ENCODE measurements around the gene YPEL4.
A peak's percentile ranks its signal among the peaks of the same experiment; 100 is the strongest.
"Not testable (repeated sequence)": the region's sequence is repeated elsewhere in the genome, so short reads cannot be mapped to it uniquely, and the experiment has no call there.

YPEL4 gene, protein sequence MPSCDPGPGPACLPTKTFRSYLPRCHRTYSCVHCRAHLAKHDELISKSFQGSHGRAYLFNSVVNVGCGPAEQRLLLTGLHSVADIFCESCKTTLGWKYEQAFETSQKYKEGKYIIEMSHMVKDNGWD

GRCh38 chr11:57649826-57650738, at the start of gene YPEL4:
Gene YPEL4 (minus strand): TSS chr11:57649912. CDS start chr11:57647107, 2,805 bp downstream.
- Histone ChIP-seq H3K27me3 (ENCODE audit: insufficient read depth, insufficient read length) (no peaks in the 10 kb centered on the region), H3K4me1 (ENCODE audit: insufficient read depth, insufficient read length) (peaks cover 31% of the 10 kb centered on the region), H3K9me3 (ENCODE audit: insufficient read depth, low read length) (no peaks in the 10 kb centered on the region), H3K36me3 (ENCODE audit: insufficient read depth, insufficient read length, low read length) (peaks cover 18% of the 10 kb centered on the region), H3K9ac (ENCODE audit: insufficient read length, low read depth) (peak within 1 kb of the TSS; percentile 72), H3K4me3 (ENCODE audit: insufficient read length, low read depth) (peak within 1 kb of the TSS; percentile 18)
- TF ChIP-seq YY1 (IDR thresholded peaks at IDR 0.05; ENCODE audit: insufficient read depth, insufficient read length) (no peak), ZNF274 (IDR thresholded peaks at IDR 0.05; ENCODE audit: low read depth, low read length) (no peak), SUZ12 (IDR thresholded peaks at IDR 0.05; ENCODE audit: extremely low read depth, insufficient read depth, insufficient read length) (no peak)
- DNase-seq (ENCODE audit: low read depth, low spot score): peak; percentile 82

DNA sequence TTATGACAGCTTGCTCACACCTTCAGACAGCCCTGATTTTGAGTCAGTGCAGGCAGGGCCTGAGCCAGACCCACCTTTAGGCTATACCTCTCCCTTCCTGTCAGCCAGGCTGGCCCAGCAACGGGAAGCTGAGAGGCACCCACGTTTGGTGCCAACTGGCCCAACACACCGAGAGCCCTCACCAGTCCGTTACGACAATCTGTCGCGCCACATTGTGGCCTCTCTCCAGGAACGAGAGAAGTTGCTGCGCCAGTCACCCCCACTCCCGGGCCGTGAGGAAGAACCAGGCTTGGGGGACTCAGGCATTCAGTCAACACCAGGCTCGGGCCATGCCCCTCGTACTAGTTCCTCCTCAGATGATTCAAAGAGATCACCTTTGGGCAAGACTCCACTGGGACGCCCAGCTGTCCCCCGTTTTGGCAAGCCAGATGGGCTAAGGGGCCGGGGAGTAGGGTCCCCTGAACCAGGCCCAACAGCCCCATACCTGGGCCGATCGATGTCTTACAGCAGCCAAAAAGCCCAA, 49.2 kb upstream of the YPEL4 start:
- Histone ChIP-seq H3K4me1 (ENCODE audit: insufficient read depth, insufficient read length) (peaks cover 2% of the 10 kb centered on the region), H3K27me3 (ENCODE audit: insufficient read depth, insufficient read length) (no peaks in the 10 kb centered on the region), H3K4me3 (ENCODE audit: insufficient read length, low read depth) (no peak overlapping the region), H3K36me3 (ENCODE audit: insufficient read depth, insufficient read length, low read length) (peaks cover 80% of the 10 kb centered on the region), H3K9ac (ENCODE audit: insufficient read length, low read depth) (no peak overlapping the region), H3K9me3 (ENCODE audit: insufficient read depth, low read length) (no peaks in the 10 kb centered on the region)
- TF ChIP-seq SUZ12 (IDR thresholded peaks at IDR 0.05; ENCODE audit: extremely low read depth, insufficient read depth, insufficient read length): no peak
- no peak for TF ChIP-seq YY1 (IDR thresholded peaks at IDR 0.05; ENCODE audit: insufficient read depth, insufficient read length)
- no peak for TF ChIP-seq ZNF274 (IDR thresholded peaks at IDR 0.05; ENCODE audit: low read depth, low read length)
- no peak for DNase-seq (ENCODE audit: low read depth, low spot score)

DNA sequence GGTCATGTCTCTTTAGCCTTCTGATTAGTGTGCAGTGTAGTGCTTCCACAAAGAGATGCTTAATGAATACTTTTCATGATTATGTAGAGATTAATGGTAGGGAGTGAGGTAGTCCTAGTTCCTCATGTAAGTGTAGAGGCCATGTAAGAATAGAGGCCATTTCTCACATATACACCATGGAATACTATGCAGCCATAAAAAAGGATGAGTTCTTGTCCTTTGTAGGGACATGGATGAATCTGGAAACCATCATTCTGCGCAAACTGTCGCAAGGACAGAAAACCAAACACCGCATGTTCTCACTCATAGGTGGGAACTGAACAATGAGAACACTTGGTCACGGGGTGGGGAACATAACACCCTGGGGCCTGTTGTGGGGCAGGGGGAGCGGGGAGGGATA, 40.8 kb upstream of the YPEL4 start:
- not testable (repeated sequence) for H3K4me3 ChIP-seq (ENCODE audit: insufficient read length, low read depth); H3K4me1 ChIP-seq (ENCODE audit: insufficient read depth, insufficient read length); H3K9me3 ChIP-seq (ENCODE audit: insufficient read depth, low read length); H3K9ac ChIP-seq (ENCODE audit: insufficient read length, low read depth); DNase-seq (ENCODE audit: low read depth, low spot score); H3K27me3 ChIP-seq (ENCODE audit: insufficient read depth, insufficient read length)
- H3K36me3 ChIP-seq (ENCODE audit: insufficient read depth, insufficient read length, low read length): peaks cover 85% of the 10 kb centered on the region

- H3K36me3 ChIP-seq (ENCODE audit: insufficient read depth, insufficient read length, low read length): peaks cover 78% of the 10 kb centered on the region
Measured at GRCh38 chr11:57681168-57681567, 31.5 kb upstream of the YPEL4 start.

GRCh38 chr11:57680552-57680874, 30.8 kb upstream of the YPEL4 start:
- H3K9me3 ChIP-seq (ENCODE audit: insufficient read depth, low read length): no peaks in the 10 kb centered on the region
- no peaks in the 10 kb centered on the region for H3K4me1 ChIP-seq (ENCODE audit: insufficient read depth, insufficient read length)
- H3K36me3 ChIP-seq (ENCODE audit: insufficient read depth, insufficient read length, low read length): peaks cover 76% of the 10 kb centered on the region
- no peak overlapping the region for H3K4me3 ChIP-seq (ENCODE audit: insufficient read length, low read depth)
- no peaks in the 10 kb centered on the region for H3K27me3 ChIP-seq (ENCODE audit: insufficient read depth, insufficient read length)
- no peak for TF ChIP-seq ZNF274 (IDR thresholded peaks at IDR 0.05; ENCODE audit: low read depth, low read length)
- DNase-seq (ENCODE audit: low read depth, low spot score): no peak
- no peak overlapping the region for H3K9ac ChIP-seq (ENCODE audit: insufficient read length, low read depth)

More at GRCh38 chr11:57681168-57681567, 31.5 kb upstream of the YPEL4 start:
- no peaks in the 10 kb centered on the region for H3K4me1 ChIP-seq (ENCODE audit: insufficient read depth, insufficient read length)
- DNase-seq (ENCODE audit: low read depth, low spot score): no peak
- H3K9me3 ChIP-seq (ENCODE audit: insufficient read depth, low read length): no peaks in the 10 kb centered on the region
- no peaks in the 10 kb centered on the region for H3K27me3 ChIP-seq (ENCODE audit: insufficient read depth, insufficient read length)
- no peak overlapping the region for H3K9ac ChIP-seq (ENCODE audit: insufficient read length, low read depth)
- TF ChIP-seq SUZ12 (IDR thresholded peaks at IDR 0.05; ENCODE audit: extremely low read depth, insufficient read depth, insufficient read length): no peak
- no peak for TF ChIP-seq ZNF274 (IDR thresholded peaks at IDR 0.05; ENCODE audit: low read depth, low read length)
- TF ChIP-seq YY1 (IDR thresholded peaks at IDR 0.05; ENCODE audit: insufficient read depth, insufficient read length): no peak
- H3K4me3 ChIP-seq (ENCODE audit: insufficient read length, low read depth): no peak overlapping the region

GRCh38 chr11:57679396-57679795, 29.7 kb upstream of the YPEL4 start:
- Histone ChIP-seq H3K9me3 (ENCODE audit: insufficient read depth, low read length) (no peaks in the 10 kb centered on the region), H3K27me3 (ENCODE audit: insufficient read depth, insufficient read length) (no peaks in the 10 kb centered on the region), H3K4me3 (ENCODE audit: insufficient read length, low read depth) (no peak overlapping the region), H3K9ac (ENCODE audit: insufficient read length, low read depth) (no peak overlapping the region), H3K36me3 (ENCODE audit: insufficient read depth, insufficient read length, low read length) (peaks cover 76% of the 10 kb centered on the region), H3K4me1 (ENCODE audit: insufficient read depth, insufficient read length) (no peaks in the 10 kb centered on the region)
- TF ChIP-seq ZNF274 (IDR thresholded peaks at IDR 0.05; ENCODE audit: low read depth, low read length): no peak
- TF ChIP-seq YY1 (IDR thresholded peaks at IDR 0.05; ENCODE audit: insufficient read depth, insufficient read length): no peak
- TF ChIP-seq SUZ12 (IDR thresholded peaks at IDR 0.05; ENCODE audit: extremely low read depth, insufficient read depth, insufficient read length): no peak
- DNase-seq (ENCODE audit: low read depth, low spot score): no peak

GRCh38 chr11:57675176-57675941, 25.6 kb upstream of the YPEL4 start:
- no peak overlapping the region for H3K9ac ChIP-seq (ENCODE audit: insufficient read length, low read depth)

More at GRCh38 chr11:57675176-57675941, 25.6 kb upstream of the YPEL4 start:
- no peak for TF ChIP-seq ZNF274 (IDR thresholded peaks at IDR 0.05; ENCODE audit: low read depth, low read length)
- no peak overlapping the region for H3K4me3 ChIP-seq (ENCODE audit: insufficient read length, low read depth)
- no peaks in the 10 kb centered on the region for H3K4me1 ChIP-seq (ENCODE audit: insufficient read depth, insufficient read length)
- H3K36me3 ChIP-seq (ENCODE audit: insufficient read depth, insufficient read length, low read length): peaks cover 67% of the 10 kb centered on the region
- no peak for DNase-seq (ENCODE audit: low read depth, low spot score)
- H3K27me3 ChIP-seq (ENCODE audit: insufficient read depth, insufficient read length): no peaks in the 10 kb centered on the region
- no peaks in the 10 kb centered on the region for H3K9me3 ChIP-seq (ENCODE audit: insufficient read depth, low read length)
